GM18868 (cell line): Measurements from ENCODE around the gene CUL4A.
"Not testable (repeated sequence)": the region's sequence is repeated elsewhere in the genome, so short reads cannot be mapped to it uniquely, and the experiment has no call there.

ENCODE experiments used
- ATAC-seq: cut with Tn5 transposase; IDR thresholded peaks from one replicate; pipeline ENCODE4 v1.9.1; 2021; ENCODE audit warnings: mild to moderate bottlenecking, moderate library complexity; ENCODE audit not compliant: unreplicated experiment

CUL4A gene

GRCh38 chr13:113233101-113233500 lies 23.7 kb downstream of the CUL4A start:
- no peak for ATAC-seq

- ATAC-seq, result no peak
These were observed 29.1 kb downstream of the CUL4A start for GRCh38 chr13:113238536-113238935.

- ATAC-seq, result no peak
These were observed 29.9 kb downstream of the CUL4A start for GRCh38 chr13:113239357-113239756.

GRCh38 chr13:113239986-113240385 lies 30.6 kb downstream of the CUL4A start:
- no peak for ATAC-seq

GRCh38 chr13:113241623-113242022 lies 32.2 kb downstream of the CUL4A start:
- ATAC-seq, result not testable (repeated sequence)

- no peak for ATAC-seq
These were observed 34.4 kb downstream of the CUL4A start for GRCh38 chr13:113243847-113244246.

GRCh38 chr13:113245849-113246796 lies 36.7 kb downstream of the CUL4A start:
- no peak for ATAC-seq

GRCh38 chr13:113252516-113253095 lies 43.2 kb downstream of the CUL4A start:
- no peak for ATAC-seq

GRCh38 chr13:113257908-113258307 lies 48.5 kb downstream of the CUL4A start:
- ATAC-seq, result not testable (repeated sequence)

GRCh38 chr13:113258321-113259054 lies 49.1 kb downstream of the CUL4A start:
- ATAC-seq, result no peak

GRCh38 chr13:113260996-113261395 lies 51.6 kb downstream of the CUL4A start:
- no peak for ATAC-seq

GRCh38 chr13:113263016-113263415 lies 53.6 kb downstream of the CUL4A start:
- ATAC-seq, result not testable (repeated sequence)

GRCh38 chr13:113267642-113268405 lies 58.4 kb downstream of the CUL4A start:
- ATAC-seq, result no peak

GRCh38 chr13:113272031-113272430 lies 62.6 kb downstream of the CUL4A start:
- ATAC-seq, result no peak

- ATAC-seq, result no peak
These were observed 63.3 kb downstream of the CUL4A start for GRCh38 chr13:113272701-113273181.

- ATAC-seq, result no peak
These were observed 63.9 kb downstream of the CUL4A start for GRCh38 chr13:113273321-113273720.

- ATAC-seq, result no peak
These were observed 64.6 kb downstream of the CUL4A start for GRCh38 chr13:113273851-113274590.

GRCh38 chr13:113274721-113275120 lies 65.3 kb downstream of the CUL4A start:
- ATAC-seq, result no peak

- ATAC-seq, result peak; percentile 50
These were observed 66.0 kb downstream of the CUL4A start for GRCh38 chr13:113275387-113275786.

- no peak for ATAC-seq
These were observed 70.7 kb downstream of the CUL4A start for GRCh38 chr13:113280126-113280525.
